Measurements from ENCODE around the gene USP8. TPM values are rescaled to one million over a fixed set of nuclear protein-coding genes. Genes with fewer than 3 reads are reported as not detected.
"Not testable (repeated sequence)": the region's sequence is repeated elsewhere in the genome, so short reads cannot be mapped to it uniquely, and the experiment has no call there.

Gene USP8
- total RNA-seq, 1 experiment from 2014 or later = 48.5 TPM

DNA sequence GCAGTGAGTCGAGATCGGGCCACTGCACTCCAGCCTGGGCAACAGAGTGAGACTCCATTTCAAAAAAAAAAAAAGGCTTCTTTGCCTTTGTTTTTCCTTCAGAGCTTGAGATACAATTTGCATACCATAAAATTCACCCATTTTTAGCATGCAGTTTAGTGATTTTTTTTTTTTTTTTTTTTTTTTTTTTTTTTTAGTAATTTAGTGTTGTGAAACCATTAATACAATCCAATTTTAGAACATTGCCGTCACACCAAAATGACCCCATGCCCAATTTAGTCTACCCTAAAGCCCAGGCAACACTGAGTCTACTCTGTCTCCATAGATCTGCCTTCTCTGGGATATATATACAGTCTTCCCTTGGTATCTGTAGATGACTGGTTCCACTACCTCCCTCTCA lies 61.2 kb downstream of the USP8 start:
- Histone ChIP-seq H3K27me3 (replicated peaks; ENCODE audit: insufficient read depth, low read depth, low read length, poor library complexity) (no peaks in the 10 kb centered on the region), H3K4me3 (ENCODE audit: low read depth, low read length, poor library complexity, severe bottlenecking) (no peak overlapping the region), H3K36me3 (ENCODE audit: insufficient read depth, low read length, poor library complexity, severe bottlenecking) (peaks cover 52% of the 10 kb centered on the region), H3K27ac (ENCODE audit: low read depth, low read length, poor library complexity, severe bottlenecking) (no peak overlapping the region), H3K4me1 (ENCODE audit: insufficient read depth, low read length, poor library complexity, severe bottlenecking) (no peaks in the 10 kb centered on the region), H3K9me3 (ENCODE audit: low read depth, low read length, poor library complexity, severe bottlenecking) (no peaks in the 10 kb centered on the region)
- no TSS peak for BruUV-seq (replicated peaks)
- intact Hi-C loops (cut with micrococcal nuclease; ENCODE audit: unreplicated experiment) = no loop called here
- CTCF ChIA-PET = no interaction called here
- DNase-seq (ENCODE audit: low spot score) = no peak
- POLR2A ChIA-PET (ENCODE audit: low non-redundant PET) = no interaction called here
- TF ChIP-seq CTCF (conservative IDR thresholded peaks at IDR 0.05; ENCODE audit: low read depth, low read length) (no peak), EZH2 (IDR thresholded peaks at IDR 0.05; ENCODE audit: borderline replicate concordance, low read depth, low read length, poor library complexity, severe bottlenecking) (no peak)

DNA sequence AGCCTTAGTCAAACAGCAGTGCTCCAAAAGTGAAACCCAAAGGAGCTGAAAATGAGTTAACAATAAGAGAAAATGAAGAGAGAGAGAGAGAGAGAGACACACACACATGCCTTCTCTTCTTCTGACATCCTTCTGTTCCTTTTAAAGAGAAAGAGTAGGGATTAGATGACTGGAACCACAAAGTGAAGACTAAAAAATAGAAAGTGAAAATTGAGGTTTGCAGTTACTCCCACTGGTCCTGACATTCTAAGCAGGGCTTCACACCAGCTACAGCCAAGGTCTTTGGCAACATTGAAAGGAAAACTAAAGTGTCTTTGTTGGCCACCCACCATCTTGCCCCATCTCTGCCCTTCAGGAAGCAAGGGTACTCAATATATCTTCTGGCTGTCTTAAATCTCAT lies 63.1 kb downstream of the USP8 start:
- DNase-seq (ENCODE audit: low spot score) = no peak
- no peaks in the 10 kb centered on the region for H3K27me3 ChIP-seq (replicated peaks; ENCODE audit: insufficient read depth, low read depth, low read length, poor library complexity)
- H3K36me3 ChIP-seq (ENCODE audit: insufficient read depth, low read length, poor library complexity, severe bottlenecking) = peaks cover 57% of the 10 kb centered on the region
- no peak overlapping the region for H3K27ac ChIP-seq (ENCODE audit: low read depth, low read length, poor library complexity, severe bottlenecking)
- no peak overlapping the region for H3K4me3 ChIP-seq (ENCODE audit: low read depth, low read length, poor library complexity, severe bottlenecking)
- no peaks in the 10 kb centered on the region for H3K4me1 ChIP-seq (ENCODE audit: insufficient read depth, low read length, poor library complexity, severe bottlenecking)
- intact Hi-C loops (cut with micrococcal nuclease; ENCODE audit: unreplicated experiment) = no loop called here
- ChIA-PET POLR2A (ENCODE audit: low non-redundant PET) (no interaction called here), CTCF (no interaction called here)
- TF ChIP-seq CTCF (conservative IDR thresholded peaks at IDR 0.05; ENCODE audit: low read depth, low read length) (no peak), EZH2 (IDR thresholded peaks at IDR 0.05; ENCODE audit: borderline replicate concordance, low read depth, low read length, poor library complexity, severe bottlenecking) (no peak)
- no TSS peak for BruUV-seq (replicated peaks)
- no peaks in the 10 kb centered on the region for H3K9me3 ChIP-seq (ENCODE audit: low read depth, low read length, poor library complexity, severe bottlenecking)

GRCh38 chr15:50493625-50494024 lies 69.4 kb downstream of the USP8 start:
- BruUV-seq (replicated peaks) = no TSS peak
- H3K9me3 ChIP-seq (ENCODE audit: low read depth, low read length, poor library complexity, severe bottlenecking) = no peaks in the 10 kb centered on the region
- peaks cover 86% of the 10 kb centered on the region for H3K36me3 ChIP-seq (ENCODE audit: insufficient read depth, low read length, poor library complexity, severe bottlenecking)
- no peaks in the 10 kb centered on the region for H3K27me3 ChIP-seq (replicated peaks; ENCODE audit: insufficient read depth, low read depth, low read length, poor library complexity)
- ChIA-PET CTCF (no interaction called here), POLR2A (ENCODE audit: low non-redundant PET) (no interaction called here)
- TF ChIP-seq EZH2 (IDR thresholded peaks at IDR 0.05; ENCODE audit: borderline replicate concordance, low read depth, low read length, poor library complexity, severe bottlenecking) = no peak
- no peak for TF ChIP-seq CTCF (conservative IDR thresholded peaks at IDR 0.05; ENCODE audit: low read depth, low read length)
- intact Hi-C loops (cut with micrococcal nuclease; ENCODE audit: unreplicated experiment) = no loop called here
- H3K27ac ChIP-seq (ENCODE audit: low read depth, low read length, poor library complexity, severe bottlenecking) = no peak overlapping the region
- no peak for DNase-seq (ENCODE audit: low spot score)
- no peaks in the 10 kb centered on the region for H3K4me1 ChIP-seq (ENCODE audit: insufficient read depth, low read length, poor library complexity, severe bottlenecking)
- no peak overlapping the region for H3K4me3 ChIP-seq (ENCODE audit: low read depth, low read length, poor library complexity, severe bottlenecking)

DNA sequence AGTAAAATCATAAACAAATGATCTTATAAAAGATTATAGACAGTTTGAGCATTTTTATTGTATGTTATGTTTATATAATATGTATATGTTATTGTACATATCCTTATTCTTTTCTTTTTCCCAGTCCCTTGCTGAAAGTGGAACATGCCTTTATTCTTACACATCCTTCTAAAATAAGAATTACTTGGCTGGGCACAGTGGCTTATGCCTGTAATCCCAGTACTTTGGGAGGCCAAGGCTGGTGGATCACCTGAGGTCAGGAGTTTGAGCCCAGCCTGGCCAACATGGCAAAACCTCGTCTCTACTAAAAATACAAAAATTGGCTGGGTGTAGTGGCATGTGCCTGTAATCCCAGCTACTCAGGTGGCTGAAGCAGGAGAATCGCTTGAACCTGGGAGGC lies 70.3 kb downstream of the USP8 start:
- POLR2A ChIA-PET (ENCODE audit: low non-redundant PET); H3K9me3 ChIP-seq (ENCODE audit: low read depth, low read length, poor library complexity, severe bottlenecking); intact Hi-C loops (cut with micrococcal nuclease; ENCODE audit: unreplicated experiment); DNase-seq (ENCODE audit: low spot score); H3K4me1 ChIP-seq (ENCODE audit: insufficient read depth, low read length, poor library complexity, severe bottlenecking); H3K27ac ChIP-seq (ENCODE audit: low read depth, low read length, poor library complexity, severe bottlenecking); BruUV-seq (replicated peaks); CTCF ChIA-PET; H3K4me3 ChIP-seq (ENCODE audit: low read depth, low read length, poor library complexity, severe bottlenecking); H3K27me3 ChIP-seq (replicated peaks; ENCODE audit: insufficient read depth, low read depth, low read length, poor library complexity): not testable (repeated sequence)
- peaks cover 87% of the 10 kb centered on the region for H3K36me3 ChIP-seq (ENCODE audit: insufficient read depth, low read length, poor library complexity, severe bottlenecking)

All from A673 (cell line).